Cardiac fibroblast (primary cell): ENCODE measurements around the gene MACROD2.

ENCODE experiments used
- DNase-seq, 2 donors: peaks; one replicate each; pipeline versions ENCODE4 v3.0.0 to v3.0.0-alpha.2; 2010; ENCODE audit warnings: low read depth in 2 of 2
- H3K4me3 ChIP-seq, 2 donors: replicated peaks in 1 of 2; 1 replicate in 1 of 2; 2 replicates in 1 of 2; pipeline ENCODE4 v1.5.1; 2011; ENCODE audit warnings: low read depth in 2 of 2, low read length in 2 of 2, mild to moderate bottlenecking in 2 of 2, moderate library complexity in 1 of 2
- CTCF ChIP-seq: IDR thresholded peaks from one replicate; pipeline ENCODE4 v1.5.1; 2011; ENCODE audit warnings: low read depth, mild to moderate bottlenecking, low read length, inconsistent platforms

Gene MACROD2

GRCh38 chr20:15496501-15497039 lies 1501.3 kb downstream of the MACROD2 start:
- DNase-seq = no peak
- no peak overlapping the region for H3K4me3 ChIP-seq
- TF ChIP-seq CTCF = no peak

- no peak for TF ChIP-seq CTCF
- DNase-seq = no peak
Measured at GRCh38 chr20:15498926-15499325, 1503.6 kb downstream of the MACROD2 start.

GRCh38 chr20:15506311-15506710 lies 1511.0 kb downstream of the MACROD2 start:
- TF ChIP-seq CTCF = no peak
- no peak for DNase-seq
- H3K4me3 ChIP-seq = no peak overlapping the region

More at GRCh38 chr20:15498926-15499325, 1503.6 kb downstream of the MACROD2 start:
- no peak overlapping the region for H3K4me3 ChIP-seq

- TF ChIP-seq CTCF = no peak
- H3K4me3 ChIP-seq = no peak overlapping the region
- DNase-seq = no peak
Measured at GRCh38 chr20:15507151-15507550, 1511.8 kb downstream of the MACROD2 start.

GRCh38 chr20:15511551-15511950 lies 1516.2 kb downstream of the MACROD2 start:
- TF ChIP-seq CTCF = no peak
- no peak overlapping the region for H3K4me3 ChIP-seq
- no peak for DNase-seq

GRCh38 chr20:15512916-15513315 lies 1517.6 kb downstream of the MACROD2 start:
- H3K4me3 ChIP-seq = no peak overlapping the region
- no peak for TF ChIP-seq CTCF
- no peak for DNase-seq

GRCh38 chr20:15515691-15516090 lies 1520.4 kb downstream of the MACROD2 start:
- TF ChIP-seq CTCF = no peak
- no peak for DNase-seq
- no peak overlapping the region for H3K4me3 ChIP-seq
